Stimulated activated CD4-positive, alpha-beta T cell treated with anti-CD3 and anti-CD28 coated beads, Interleukin-4, amount 100 ng/mL, for 24 hours (primary cell): ENCODE measurements around the gene IGF2BP2.
"Not testable (repeated sequence)": the region's sequence is repeated elsewhere in the genome, so short reads cannot be mapped to it uniquely, and the experiment has no call there.

ENCODE experiments used
- DNase-seq: peaks from one replicate; pipeline ENCODE4 v3.0.0-alpha.2; 2020

IGF2BP2 gene

DNA sequence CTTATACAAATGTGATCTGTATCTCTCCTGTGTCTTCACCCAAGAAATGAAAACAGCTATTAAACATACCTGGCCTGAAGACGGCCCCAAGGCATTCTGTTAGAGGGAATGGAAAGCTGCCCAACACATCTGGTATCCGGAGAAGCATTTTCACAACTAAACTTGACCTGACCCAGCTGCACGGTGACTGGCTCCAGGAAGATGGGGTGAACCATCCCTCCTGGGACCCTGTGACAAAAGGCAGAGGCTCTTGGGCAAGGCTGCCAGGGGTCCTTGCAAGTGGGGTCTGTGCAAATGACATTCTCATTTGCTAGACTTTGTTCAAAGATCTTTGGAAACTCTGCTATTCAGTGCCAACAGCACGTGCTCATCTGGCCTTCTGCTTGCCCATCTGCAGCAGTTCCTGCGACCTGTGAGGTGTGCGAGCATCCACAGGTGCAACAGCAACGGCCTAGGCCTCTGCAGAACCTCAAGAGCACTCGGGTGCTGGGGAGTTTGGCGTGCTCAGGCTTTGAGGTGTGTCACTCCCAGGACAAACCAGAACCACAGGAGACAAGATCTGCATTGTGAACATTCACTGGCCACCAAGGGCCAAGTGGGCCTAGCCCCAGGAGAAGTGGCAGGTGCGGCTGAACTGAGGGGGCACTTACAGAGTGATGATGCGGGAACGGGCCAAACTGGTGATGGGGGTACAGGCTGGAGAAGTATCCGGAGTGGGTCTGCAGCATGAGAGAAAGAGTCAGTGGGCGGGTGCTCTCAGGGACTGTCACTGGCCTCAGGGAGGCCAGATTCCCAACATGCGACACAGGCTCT, 166.9 kb downstream of the IGF2BP2 start:
- DNase-seq = no peak

DNA sequence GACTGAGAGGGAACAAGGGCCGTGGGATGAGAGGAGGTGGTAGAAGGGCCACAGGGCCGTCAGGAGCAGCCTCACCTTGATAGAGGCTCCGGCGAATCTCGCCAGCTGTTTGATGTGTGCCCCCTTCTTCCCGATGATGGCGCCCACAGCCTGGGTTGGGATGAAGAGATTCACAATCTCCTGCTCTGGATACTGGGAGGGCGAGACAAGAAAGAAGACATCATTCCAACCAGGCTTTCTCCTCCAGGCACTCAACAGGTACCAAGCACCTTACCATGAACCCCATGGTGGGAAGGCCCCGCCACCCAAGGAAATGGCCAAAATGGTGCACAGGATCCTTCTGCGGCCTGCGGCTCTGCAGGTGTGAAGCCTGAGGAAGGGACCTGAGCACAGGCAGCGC, 167.6 kb downstream of the IGF2BP2 start:
- DNase-seq = no peak

DNA sequence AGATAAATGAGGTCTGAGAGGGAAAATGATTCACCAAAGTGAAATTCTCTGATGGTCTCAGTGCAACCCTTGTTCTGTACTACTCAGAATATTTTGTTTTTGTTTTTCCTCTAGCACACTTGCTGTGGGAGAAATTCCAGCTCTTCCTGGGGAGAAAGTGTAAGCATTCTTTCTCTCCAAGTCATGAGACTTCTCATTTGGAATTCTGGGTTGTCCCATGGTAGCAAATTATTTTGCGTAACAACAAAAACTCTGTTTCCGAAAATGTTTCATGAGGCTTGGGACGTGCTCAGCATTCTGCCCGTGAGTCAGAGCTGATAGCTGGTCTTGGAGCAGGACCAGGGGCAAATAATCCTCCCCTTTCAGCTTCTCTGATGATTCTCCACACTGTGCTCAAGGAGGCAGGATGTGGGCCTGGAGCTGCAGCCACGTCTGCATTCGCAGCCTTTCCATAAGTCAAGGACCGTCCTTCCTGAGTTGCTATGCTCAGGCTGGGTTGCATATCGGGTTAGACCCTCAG, 168.5 kb downstream of the IGF2BP2 start:
- no peak for DNase-seq

DNA sequence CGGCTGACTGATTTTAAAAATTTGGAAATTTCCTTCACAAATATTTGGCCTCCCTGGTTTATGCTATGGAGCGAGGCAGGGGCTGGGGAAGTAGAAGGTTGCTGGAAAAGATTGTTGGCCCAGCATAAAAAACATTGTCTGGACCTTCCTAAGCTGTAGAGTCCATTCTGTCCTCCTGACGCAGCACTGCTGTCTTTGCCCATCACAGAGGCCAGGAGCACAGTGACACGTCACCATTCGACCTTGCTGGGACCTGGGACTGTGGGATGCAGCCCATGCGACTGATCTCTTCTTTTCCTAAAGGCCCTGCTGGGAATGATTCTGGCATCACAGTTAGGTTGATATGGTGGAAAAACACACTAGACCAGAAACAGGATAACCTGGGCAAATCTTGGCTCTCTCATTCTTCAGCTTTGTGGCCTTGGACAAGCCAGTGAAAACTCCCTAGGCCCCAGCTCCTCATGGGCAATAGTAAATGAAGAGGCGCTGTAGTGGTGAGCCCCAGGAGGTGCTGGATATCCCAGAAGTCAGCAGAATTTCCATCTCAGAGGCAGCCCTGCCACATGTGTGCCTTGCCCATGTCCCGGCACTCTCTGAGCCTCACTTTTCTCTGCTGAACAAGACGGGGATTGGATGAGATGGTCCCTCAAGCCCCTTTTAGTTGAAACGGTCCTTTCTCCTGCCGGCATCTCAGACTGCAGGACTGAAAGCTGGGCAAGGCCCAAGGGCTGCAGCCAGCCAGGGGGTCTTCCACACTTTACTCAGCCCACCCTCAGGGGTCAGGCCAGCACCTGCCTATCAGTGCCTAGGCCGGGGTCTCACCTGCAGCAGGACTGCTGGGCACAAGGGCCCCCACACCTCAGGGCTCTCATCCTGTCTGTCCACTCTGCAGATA, 169.2 kb downstream of the IGF2BP2 start:
- no peak for DNase-seq

DNA sequence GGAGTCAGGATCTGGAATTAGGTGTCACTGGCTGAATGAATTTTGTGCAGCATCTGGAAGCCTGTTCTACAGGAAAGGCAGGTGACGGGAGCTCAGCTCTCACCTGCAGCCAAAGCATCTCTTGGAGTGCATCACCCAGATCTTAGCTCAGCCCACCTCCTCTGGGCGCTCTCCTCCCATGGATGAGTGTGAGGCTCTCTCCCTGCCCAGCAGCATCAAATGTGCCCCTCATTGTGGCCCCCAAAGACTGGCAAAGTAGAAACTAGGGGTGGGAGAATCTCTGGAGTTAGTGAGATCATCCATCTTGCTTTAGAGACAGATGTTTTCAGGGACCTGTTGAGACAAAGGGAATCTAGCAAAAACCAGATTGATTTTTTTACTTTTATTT, 170.1 kb downstream of the IGF2BP2 start:
- no peak for DNase-seq

DNA sequence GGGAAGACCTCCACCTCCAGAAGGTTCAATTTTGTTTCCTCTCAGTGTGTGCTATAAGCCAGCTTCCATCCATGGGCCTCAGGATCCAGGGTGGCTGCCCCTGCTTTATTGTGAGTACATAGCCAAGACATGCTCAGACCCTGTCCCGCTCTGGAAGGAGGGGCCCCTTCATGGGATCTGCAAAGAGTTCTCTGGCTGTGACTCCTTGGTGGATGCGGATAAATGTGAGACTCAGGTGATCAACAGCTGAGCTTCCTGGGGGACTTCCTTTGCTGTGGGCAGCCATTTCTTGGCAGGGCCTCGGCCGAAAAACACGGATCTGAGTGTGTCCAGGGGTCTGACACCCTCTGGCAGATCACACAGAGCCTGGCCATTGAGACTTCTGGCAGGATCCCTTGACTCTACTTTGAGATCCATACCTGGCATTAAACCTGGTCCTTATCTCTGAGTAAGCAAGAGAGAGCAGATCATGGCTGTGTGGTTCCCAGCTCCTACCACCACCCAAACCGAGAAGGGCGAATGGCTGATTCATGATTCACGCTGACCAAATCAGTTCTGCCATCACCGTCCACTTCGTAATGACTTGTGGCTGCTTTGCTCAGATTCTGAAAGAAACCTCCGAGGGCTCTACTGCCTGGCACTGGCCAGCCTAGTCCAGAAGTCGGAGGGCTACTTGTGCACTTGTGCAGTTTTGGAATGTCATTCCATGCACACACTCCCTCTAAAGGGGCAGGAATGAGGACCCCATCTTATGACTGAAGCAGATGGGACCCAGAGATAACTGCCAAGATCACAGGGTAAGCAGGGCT, 170.7 kb downstream of the IGF2BP2 start:
- DNase-seq = no peak

DNA sequence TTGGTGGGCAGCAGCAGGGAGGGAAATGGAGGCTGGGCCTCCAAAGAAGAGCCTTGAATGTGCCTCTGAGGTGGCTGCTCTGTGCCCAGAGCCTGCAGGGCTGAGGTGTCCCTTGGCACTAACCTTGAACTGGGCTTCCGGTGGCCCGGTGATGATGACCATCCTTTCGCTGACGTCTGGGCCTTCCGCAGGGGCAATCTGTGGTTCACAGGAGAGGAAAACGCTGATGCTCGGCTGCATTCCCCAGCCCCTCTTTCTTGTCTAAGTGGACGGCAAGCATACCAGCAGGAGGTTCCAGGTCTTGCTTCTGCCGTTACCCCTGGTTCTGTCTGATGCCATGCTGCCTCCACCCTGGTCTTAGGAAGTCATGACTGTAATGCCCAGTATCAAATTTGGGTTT, 172.9 kb downstream of the IGF2BP2 start:
- DNase-seq = no peak

DNA sequence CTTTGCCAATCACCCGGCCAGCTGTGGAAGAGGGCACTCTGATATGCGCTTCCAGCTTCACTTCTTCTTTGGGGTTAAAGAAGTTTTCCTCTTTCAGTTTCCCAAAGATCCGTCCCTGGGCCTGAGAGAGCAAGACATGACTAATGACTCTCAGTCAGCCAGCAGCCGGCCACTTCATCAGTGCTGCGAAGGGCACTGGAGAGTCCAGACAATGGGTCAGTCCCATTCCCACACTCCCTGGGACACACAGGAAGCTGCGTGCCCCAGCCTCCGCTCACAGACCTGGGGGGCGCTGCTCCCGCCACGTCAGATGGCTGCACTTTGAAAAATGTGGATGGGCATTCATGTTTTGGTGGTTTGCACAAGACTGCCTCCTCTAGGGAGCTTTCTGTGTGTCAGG, 175.4 kb downstream of the IGF2BP2 start:
- no peak for DNase-seq

DNA sequence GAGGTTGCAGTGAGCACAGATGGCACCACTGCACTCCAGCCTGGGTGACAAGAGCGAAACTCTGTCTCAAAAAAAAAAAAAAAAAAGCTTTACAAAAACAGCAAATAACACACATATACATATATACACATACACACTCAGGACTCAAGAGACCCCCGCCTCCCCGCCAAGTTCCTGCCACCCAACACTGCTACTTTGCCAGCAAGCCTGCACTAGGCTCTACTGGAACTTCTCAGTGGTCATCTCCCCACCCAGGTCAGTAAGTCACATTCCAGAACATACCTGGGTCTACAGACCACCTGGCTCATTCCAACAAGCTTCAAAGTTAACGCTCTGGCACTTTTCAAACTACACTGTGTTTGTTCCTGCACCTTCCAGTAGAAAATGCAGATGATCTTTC, 176.4 kb downstream of the IGF2BP2 start:
- no peak for DNase-seq

DNA sequence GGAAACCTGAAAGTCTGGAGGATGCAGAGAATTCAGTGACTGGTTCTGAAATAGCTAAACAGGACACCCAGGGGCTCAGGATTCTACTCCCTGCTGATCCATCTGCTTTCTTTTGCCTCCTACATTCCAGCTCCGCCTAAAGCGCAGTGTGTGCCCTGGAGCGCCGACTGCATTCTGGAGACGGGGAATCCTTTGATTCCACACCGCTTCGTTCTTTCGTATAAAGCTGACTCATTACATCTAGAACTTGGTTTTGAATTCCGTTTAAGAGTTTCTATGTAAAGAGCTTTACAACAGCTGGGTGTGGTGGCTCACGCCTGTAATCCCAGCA, 177.0 kb downstream of the IGF2BP2 start:
- DNase-seq = no peak

DNA sequence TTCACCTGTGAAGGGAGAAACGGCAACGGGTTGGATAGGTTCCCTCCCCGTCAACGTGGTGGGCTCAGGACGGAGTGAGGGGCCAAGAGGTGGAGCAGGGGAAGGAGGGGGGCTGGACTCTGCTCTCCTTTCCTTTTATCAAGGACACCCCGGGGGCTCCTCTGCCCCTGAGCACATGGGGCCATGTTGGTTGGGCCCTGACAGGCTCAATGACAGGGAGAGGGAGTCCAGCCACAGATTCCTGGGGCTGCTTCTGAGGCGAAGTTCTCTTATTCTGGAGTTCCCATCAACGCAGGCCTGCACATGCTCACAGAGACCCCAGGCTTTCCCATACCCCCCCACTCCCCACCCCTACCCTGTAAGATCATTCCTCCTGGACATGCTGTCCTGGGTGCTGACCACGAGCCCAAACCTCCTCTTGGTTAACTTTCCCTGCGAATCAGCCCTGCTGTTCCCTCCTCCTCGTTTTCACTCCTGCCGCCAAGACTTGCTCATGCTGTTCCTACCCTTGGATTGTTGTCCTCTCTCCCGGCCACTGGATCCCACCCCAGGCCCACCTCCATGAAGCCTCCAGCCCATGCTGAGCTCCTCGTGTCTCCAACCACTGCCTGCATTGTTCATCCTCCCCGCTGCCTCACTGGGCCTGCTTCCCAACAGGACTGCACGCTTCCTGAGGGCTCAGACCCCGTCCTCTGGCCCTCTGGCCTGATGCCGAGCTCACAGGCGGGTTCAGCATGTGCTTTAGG, 177.5 kb downstream of the IGF2BP2 start:
- DNase-seq = no peak

DNA sequence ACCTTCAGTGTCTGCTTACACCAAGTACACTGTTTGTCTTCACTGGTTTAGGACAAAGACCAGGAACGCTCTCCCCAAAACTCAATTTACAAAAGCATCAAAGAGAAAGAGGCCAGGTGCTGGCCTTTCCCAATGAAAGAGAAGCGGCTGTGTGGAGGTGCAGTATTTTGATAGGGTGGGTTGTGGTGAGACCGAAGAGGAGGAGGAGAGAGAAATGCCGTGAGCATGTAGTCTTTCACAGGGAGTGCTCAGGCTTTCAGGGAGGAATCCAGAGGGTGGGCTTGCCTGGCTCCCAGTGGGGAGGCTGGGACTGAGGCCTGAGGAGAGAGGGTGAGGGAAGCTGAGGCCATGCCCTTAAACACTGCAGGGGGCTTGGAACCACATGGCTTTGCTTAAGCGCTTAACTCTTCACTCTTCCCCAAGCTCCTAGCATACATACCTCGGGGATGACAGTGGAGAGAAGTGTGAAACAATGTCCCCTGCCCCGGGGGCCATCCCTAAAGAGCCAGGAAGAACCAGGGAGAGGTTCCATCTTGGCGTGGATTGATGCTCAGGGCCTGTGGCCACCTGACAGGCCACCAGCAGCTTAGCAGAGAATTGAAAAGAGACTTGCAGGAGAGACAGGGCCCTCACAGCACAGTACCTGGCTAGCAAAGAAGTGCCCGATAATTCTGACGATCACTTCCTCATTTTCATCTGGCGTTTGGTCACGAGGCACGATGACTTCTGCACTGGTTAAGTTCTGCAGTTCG, 178.3 kb downstream of the IGF2BP2 start:
- DNase-seq = no peak

DNA sequence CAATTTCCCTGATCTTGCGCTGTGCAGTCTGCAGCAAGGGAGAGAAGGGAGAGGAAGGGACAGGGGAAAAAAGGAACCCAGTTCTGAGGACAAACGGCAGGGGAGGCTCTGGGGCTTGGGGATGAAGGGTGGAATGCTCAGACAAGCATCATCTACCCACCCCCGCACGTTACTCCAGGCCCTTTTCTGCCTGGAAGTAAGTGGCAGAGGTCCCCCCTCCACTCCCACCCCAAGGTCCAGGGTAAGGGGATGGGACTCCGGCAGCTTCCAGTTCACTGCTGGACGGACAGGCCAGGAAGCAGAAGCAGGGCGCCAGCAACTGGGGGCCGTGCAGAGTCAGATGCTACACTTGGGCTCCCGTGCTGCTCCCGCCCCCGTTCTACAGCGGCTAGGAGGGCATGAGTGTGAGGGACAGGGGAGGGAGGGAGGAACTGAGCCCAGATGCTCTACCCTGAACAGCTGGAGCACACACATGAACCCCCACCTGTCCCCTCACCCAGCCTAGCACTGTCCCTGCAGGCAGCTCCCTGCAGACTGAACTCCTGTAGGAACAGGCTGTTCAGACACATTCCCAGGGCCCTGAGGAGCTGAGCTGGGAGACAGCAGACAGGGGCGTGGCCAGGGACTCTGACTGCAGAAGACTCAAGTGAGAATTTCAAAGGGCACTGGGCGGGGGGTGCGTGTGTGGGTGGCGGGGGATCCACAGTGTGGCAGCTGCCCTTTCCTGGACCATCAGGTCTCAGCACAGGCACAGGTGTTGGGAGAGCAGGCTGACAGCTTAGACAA, 179.1 kb downstream of the IGF2BP2 start:
- DNase-seq = no peak

DNA sequence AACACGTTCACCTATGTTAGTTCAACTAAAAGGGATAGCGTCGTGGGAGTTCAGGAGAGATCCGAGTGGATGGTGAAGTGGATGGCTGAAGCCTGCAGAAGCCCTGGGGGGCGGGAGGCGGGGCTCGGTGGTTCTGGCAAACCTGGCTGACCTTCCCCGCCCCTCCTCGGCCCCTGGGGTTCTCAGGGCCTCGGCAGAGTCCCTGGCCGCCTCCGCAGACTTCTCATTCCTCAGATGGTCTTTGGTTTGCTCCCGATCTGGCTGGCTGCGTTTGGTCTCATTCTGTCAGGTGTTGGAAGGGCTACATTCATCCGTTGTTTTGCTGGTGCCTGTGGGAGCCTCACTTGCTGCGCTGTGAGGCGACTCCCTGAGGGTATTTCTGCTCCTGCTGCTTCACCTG, 179.7 kb downstream of the IGF2BP2 start:
- DNase-seq = not testable (repeated sequence)

DNA sequence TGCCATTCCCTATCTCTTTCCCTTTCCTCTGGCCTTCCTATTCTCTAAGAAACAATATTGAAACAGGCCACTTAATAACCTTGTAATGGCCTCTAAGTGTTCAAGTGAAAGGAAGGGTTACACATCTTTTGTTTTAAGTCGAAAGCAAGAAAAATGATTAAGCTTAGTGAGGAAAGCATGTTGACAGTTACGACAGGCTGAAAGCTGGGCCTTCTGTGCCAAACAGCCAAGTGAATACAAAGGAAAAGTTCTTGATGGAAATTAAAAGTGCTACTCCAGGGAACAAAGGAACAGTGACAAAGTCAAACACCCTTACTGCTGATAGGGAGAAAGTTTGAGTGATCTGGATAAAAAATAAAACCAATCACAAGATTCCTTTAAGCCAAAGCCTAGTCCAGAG, 184.5 kb downstream of the IGF2BP2 start:
- DNase-seq = no peak

DNA sequence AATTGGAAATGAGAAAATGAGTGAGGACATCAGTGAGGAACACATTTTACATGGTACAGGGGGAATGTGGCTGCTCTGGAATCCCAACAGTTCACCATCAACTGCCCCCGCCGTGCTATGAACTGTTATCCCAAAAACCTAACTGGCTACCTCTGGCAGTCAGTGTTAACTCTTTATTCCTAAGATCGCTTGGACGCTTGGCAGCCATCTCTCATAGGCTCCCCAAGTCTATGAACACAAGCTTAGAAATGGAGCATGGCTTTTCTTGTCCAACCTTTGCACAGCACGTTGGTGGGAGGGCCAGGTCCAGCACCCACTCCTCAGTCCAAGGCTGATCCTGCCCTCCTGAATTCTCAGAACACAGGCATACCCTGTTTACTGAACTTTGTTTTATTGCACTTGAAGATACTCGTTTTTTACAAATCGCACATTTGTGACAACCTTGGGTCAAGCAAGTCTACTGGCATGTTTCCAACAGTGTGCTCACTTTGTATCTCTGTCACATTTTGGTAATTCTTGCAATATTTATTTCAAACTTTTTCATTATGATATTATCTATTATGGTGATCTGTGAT, 185.1 kb downstream of the IGF2BP2 start:
- no peak for DNase-seq

DNA sequence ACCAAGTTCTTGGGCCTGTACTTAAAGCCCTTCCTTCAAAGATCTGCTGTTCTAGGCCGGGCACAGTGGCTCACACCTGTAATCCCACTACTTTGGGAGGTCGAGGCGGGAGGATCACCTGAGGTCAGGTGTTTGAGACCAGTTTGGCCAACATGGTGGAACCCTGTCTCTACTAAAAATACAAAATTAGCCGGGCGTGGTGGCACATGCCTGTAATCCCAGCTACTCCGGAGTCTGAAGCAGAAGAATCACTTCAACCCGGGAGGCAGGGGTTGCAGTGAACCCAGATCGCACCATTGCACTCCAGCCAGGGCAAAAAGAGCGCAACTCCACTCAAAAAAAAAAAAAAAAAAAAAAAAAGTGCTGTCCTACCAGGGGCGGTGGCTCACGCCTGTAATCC, 186.2 kb downstream of the IGF2BP2 start:
- not testable (repeated sequence) for DNase-seq

DNA sequence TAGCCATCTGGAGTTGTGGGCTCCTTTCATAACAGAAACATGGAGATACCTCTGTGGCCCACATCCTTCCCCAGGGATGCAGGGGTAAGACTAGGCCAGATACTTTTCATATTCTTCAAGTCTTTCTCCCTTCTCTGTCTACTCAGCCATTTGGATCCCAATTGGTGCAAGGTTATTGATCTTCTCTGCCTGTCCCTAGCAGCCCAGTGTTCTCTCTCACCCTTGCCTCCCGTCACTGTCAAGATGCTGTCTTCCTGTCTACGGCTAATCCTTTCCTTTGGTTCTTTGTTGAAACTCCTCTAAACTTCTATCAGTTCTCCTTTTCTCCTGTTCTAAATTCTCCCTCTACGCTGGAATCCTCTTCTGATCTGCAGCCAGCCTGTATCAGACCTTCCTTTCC, 187.5 kb downstream of the IGF2BP2 start:
- no peak for DNase-seq

DNA sequence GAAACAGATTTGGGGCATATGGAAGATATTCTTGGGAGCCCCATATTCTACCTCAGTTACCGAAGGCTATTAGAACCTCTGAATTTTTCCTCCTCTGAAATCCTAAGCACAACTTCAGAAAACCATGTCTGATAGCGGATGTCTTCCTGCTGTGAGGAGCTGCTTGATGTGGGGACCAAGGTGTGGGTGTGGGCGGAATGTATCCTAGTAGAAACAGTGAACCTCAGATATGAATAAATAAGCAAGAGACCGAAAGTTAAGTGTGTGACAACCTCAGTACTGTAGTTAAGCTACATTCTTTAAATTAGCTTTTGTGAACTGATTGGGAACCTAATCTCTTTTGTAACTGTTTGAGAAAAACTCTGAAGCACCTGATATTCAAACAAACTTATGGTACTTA, 191.8 kb downstream of the IGF2BP2 start:
- DNase-seq = no peak

DNA sequence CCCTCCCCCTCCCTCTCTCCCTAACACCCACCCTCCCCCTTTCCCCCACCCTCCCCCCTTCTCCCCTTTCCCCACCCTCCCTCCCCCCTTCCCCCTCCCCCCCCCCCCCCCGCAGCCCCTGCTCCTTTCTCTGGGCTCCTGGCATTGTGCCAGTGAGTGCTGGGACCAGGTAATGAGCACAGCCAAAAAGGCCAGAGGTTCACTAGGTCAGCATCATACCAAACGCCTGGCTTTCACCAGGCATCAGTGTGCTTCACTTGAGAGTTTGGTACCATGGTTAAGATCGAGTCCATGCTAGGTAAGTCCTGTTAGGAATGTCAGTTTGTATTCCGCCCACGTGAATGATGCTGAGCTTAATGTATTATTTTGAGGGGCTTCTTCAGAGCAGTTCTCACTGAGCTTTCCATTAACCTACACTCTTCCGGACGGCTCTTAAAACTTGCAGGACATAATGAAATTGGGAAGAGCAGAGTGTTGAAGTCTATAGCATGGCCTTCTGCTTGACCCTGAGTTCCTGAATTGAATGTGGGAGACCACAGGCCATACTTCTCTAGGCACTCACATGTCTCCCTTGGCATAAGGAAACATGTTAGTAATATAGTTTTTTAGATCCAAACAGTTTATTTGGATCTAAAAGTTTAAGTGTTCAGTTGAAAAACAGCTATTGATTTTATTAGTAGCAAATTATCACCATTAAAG, 193.2 kb downstream of the IGF2BP2 start:
- no peak for DNase-seq
